Endodermal cell (in vitro differentiated cells): ENCODE measurements around the gene KHSRP. TPM values are rescaled to one million over a fixed set of nuclear protein-coding genes. Genes with fewer than 3 reads are reported as not detected.

Experiments
- DNase-seq: peaks from one replicate; pipeline ENCODE4 v3.0.0-alpha.2; 2017
- H3K27ac ChIP-seq: 2 replicates; pipeline ENCODE4 v1.5.1; 2013; ENCODE audit warnings: mild to moderate bottlenecking, low read depth, low read length, moderate library complexity
- H3K27me3 ChIP-seq: 2 replicates; pipeline ENCODE4 v1.6.1; 2013; ENCODE audit warnings: mild to moderate bottlenecking, low read length, moderate library complexity; ENCODE audit not compliant: insufficient read depth, control insufficient read depth, poor library complexity, severe bottlenecking
- H3K36me3 ChIP-seq: 2 replicates; pipeline ENCODE4 v1.7.0; 2013; ENCODE audit warnings: mild to moderate bottlenecking, low read length, moderate library complexity; ENCODE audit not compliant: control insufficient read depth, insufficient read depth
- H3K4me1 ChIP-seq: one replicate; pipeline ENCODE4 v1.7.0; 2013; ENCODE audit warnings: low read length; ENCODE audit not compliant: control insufficient read depth, insufficient read depth
- H3K4me3 ChIP-seq: 2 replicates; pipeline ENCODE4 v1.5.1; 2013; ENCODE audit warnings: mild to moderate bottlenecking, low read length, moderate library complexity
- H3K9ac ChIP-seq: 2 replicates; pipeline ENCODE4 v1.6.1; 2013; ENCODE audit warnings: mild to moderate bottlenecking, low read length, moderate library complexity; ENCODE audit not compliant: poor library complexity, severe bottlenecking; ENCODE audit errors: extremely low read depth
- H3K9me3 ChIP-seq: 2 replicates; pipeline ENCODE4 v1.6.1; 2013; ENCODE audit warnings: mild to moderate bottlenecking, low read length, moderate library complexity; ENCODE audit not compliant: control insufficient read depth
- H3K27ac Mint-ChIP-seq: 2 replicates; pipeline ENCODE4 v1.8.0; 2020; ENCODE audit warnings: mixed read lengths
- H3K27me3 Mint-ChIP-seq: 2 replicates; pipeline ENCODE4 v1.8.0; 2021; ENCODE audit warnings: mild to moderate bottlenecking, mixed read lengths; ENCODE audit not compliant: insufficient read depth
- H3K36me3 Mint-ChIP-seq: 2 replicates; pipeline ENCODE4 v1.8.0; 2020; ENCODE audit warnings: low read depth, mixed read lengths
- H3K4me1 Mint-ChIP-seq: 2 replicates; pipeline ENCODE4 v1.8.0; 2020; ENCODE audit warnings: mixed read lengths
- H3K4me3 Mint-ChIP-seq: 2 replicates; pipeline ENCODE4 v1.8.0; 2020; ENCODE audit warnings: mild to moderate bottlenecking, moderate library complexity, mixed read lengths
- H3K9me3 Mint-ChIP-seq: 2 replicates; pipeline ENCODE4 v1.8.0; 2020; ENCODE audit warnings: mild to moderate bottlenecking, mixed read lengths
- CTCF ChIP-seq: fragments of 200-600 bp; sonication (generic); conservative IDR thresholded peaks from 2 replicates; pipeline ENCODE4 v1.5.0; 2021; ENCODE audit warnings: antibody characterized with exemption, mild to moderate bottlenecking
- whole genome bisulfite sequencing, 2 experiments: methylation state at CpG; one replicate each; pipeline versions ENCODE4 v1.1.5 to v1.1.7; 2013; ENCODE audit warnings: missing lambda C conversion rate in 2 of 2, mixed read lengths in 1 of 2; ENCODE audit not compliant: insufficient coverage in 1 of 2, insufficient read length in 1 of 2; 5-methylcytosine and 5-hydroxymethylcytosine counted together
- total RNA-seq, 2 donors: library from RNA; stranded (reverse); fragmentation: NEBNext Ultra II Directional in 1 of 2; extraction: Animal tissue kit (Norgen Biotek cat#: 25700) in 1 of 2; gene quantifications; 2 replicates in 1 of 2; 3 replicates in 1 of 2; pipeline ENCODE4 v1.2.1, GENCODE V29; 2021

KHSRP gene
- total RNA-seq, 2 donors from 2014 or later: 454 to 476 TPM

DNA sequence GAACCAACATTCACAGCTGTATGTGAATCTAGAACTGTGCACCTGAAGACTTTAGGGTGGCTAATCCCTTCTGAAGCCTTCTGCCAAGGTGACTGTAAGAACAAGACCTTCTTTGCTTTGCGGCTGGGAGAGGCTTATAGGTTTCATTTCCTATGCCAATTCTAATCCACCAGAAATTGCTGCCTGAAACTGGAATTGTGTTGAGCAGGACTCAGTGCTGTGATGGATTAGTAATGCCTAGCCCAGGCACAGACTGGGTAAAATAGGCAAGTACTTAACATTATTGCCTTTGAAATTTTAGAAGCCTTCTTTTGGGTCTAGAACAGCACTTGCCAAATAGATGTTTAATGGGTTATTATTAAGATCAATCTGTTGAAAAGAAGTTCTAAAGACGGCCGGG, 23.4 kb upstream of the KHSRP start:
- Histone ChIP-seq H3K27ac (no peak overlapping the region), H3K4me1 (no peaks in the 10 kb centered on the region), H3K9ac (no peak overlapping the region), H3K27me3 (no peaks in the 10 kb centered on the region), H3K36me3 (peaks cover 12% of the 10 kb centered on the region), H3K9me3 (peaks cover 4% of the 10 kb centered on the region), H3K4me3 (no peak overlapping the region)
- Mint-ChIP-seq H3K4me3 (no peak overlapping the region), H3K27ac (no peak overlapping the region), H3K4me1 (no peaks in the 10 kb centered on the region), H3K9me3 (peaks cover 8% of the 10 kb centered on the region), H3K27me3 (no peaks in the 10 kb centered on the region), H3K36me3 (peaks cover 44% of the 10 kb centered on the region)
- 86 to 96% methylated on average over 2 to 3 of the region's 3 CpGs for WGBS, 2 experiments
- DNase-seq: no peak
- TF ChIP-seq CTCF: no peak

DNA sequence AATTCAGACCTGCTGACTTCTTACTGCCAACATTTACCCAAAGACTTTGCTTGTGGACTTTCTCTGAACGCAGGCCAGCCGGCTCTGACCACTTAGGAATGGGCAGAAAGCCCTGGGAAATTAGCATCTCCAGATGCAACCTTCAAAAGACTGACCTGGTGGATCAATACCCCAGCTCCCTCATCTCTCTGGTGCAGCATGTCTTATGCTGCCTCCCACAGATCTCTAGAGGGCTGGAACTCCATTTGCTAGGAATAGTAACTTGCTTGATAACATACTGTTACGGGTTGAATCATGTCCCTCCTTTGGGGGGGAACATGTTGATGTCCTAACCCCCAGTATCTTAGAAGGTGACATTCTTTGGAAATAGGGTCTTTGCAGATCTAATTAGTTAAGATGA, 21.8 kb upstream of the KHSRP start:
- H3K36me3 Mint-ChIP-seq: peaks cover 33% of the 10 kb centered on the region
- H3K4me1 ChIP-seq: no peaks in the 10 kb centered on the region
- no peaks in the 10 kb centered on the region for H3K9me3 ChIP-seq
- H3K27ac Mint-ChIP-seq: no peak overlapping the region
- 93% methylated on average over 3 of the region's 3 CpGs for WGBS, 2 experiments
- H3K9me3 Mint-ChIP-seq: peaks cover 5% of the 10 kb centered on the region
- no peak overlapping the region for H3K4me3 Mint-ChIP-seq
- no peaks in the 10 kb centered on the region for H3K4me1 Mint-ChIP-seq
- H3K27me3 ChIP-seq: no peaks in the 10 kb centered on the region
- no peak for TF ChIP-seq CTCF
- peaks cover 5% of the 10 kb centered on the region for H3K36me3 ChIP-seq
- no peak overlapping the region for H3K4me3 ChIP-seq
- no peak for DNase-seq
- no peaks in the 10 kb centered on the region for H3K27me3 Mint-ChIP-seq
- H3K9ac ChIP-seq: no peak overlapping the region
- no peak overlapping the region for H3K27ac ChIP-seq

DNA sequence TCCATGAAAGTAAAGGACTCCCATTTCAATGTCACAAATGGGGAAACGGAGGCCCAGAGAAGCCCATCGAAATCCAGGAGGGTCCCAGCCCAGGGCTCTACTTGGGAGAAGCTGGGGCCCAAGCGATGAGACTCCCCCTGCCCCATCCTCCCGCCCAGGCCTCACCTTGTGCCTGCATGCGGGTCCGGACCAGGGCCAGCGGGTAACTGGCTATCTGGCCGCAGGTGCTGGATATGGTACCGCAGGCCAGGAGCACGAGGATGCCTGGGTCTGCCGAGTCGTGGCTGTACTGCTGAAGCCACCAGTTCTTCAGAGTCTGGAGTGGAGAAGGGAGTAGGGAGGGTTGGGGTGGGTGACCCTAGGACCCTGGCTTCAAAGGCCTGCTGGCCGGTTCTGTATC, 19.4 kb upstream of the KHSRP start:
- 87 to 97% methylated on average over 9 to 13 of the region's 13 CpGs for whole genome bisulfite sequencing, 2 experiments
- H3K27me3 ChIP-seq: no peaks in the 10 kb centered on the region
- H3K36me3 ChIP-seq: no peaks in the 10 kb centered on the region
- Mint-ChIP-seq H3K36me3 (peaks cover 25% of the 10 kb centered on the region), H3K4me3 (no peak overlapping the region), H3K4me1 (no peaks in the 10 kb centered on the region), H3K27me3 (no peaks in the 10 kb centered on the region), H3K9me3 (peaks cover 5% of the 10 kb centered on the region), H3K27ac (no peak overlapping the region)
- no peaks in the 10 kb centered on the region for H3K9me3 ChIP-seq
- H3K27ac ChIP-seq: no peak overlapping the region
- no peaks in the 10 kb centered on the region for H3K4me1 ChIP-seq
- H3K9ac ChIP-seq: no peak overlapping the region
- DNase-seq: no peak
- TF ChIP-seq CTCF: no peak
- H3K4me3 ChIP-seq: no peak overlapping the region
